ENCODE data around the gene SLC49A3. TPM values are rescaled to one million over a fixed set of nuclear protein-coding genes. Genes with fewer than 3 reads are reported as not detected.

The SLC49A3 gene
- total RNA-seq, 1 donor from 2014 or later: 19.9 TPM

DNA sequence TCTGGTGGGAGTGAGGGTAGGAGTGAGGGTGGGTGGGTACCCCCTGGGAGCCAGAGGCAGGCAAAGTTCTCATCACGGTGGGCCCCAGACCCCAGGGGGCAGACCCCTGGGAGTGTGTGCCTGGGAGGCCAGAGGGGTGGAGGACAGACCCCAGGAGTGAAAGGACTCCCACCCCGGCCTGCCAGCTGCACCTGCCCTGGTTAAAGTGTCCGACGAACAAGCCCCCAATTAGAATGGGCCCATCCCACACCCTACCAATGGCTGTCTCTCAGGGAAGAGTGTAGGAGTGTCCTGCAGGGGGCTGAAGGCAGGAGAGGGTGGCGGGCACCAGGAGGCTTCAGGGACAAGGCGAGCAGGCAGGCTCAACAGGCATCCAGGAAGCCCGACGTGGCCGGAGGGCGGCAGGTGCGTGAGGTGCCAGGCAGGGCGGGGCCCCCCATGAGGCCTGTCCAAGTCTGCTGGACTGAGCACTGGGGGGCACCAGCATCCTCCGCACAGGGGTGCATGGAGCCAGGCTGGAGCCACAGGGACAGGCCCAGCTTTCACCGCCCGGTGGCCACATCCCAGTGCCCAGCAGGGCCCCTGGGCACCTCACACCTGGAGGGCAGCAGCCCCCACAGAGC is 54.9 kb downstream of the SLC49A3 start:
- TF ChIP-seq CTCF (IDR thresholded peaks at IDR 0.05; ENCODE audit: unreplicated experiment): no peak
- Mint-ChIP-seq H3K4me3 (ENCODE audit: unreplicated experiment) (no peak overlapping the region), H3K27ac (ENCODE audit: unreplicated experiment) (no peak overlapping the region), H3K36me3 (ENCODE audit: low read depth, unreplicated experiment) (peaks cover 19% of the 10 kb centered on the region), H3K4me1 (ENCODE audit: unreplicated experiment) (no peaks in the 10 kb centered on the region), H3K27me3 (ENCODE audit: unreplicated experiment) (peaks cover 29% of the 10 kb centered on the region), H3K9me3 (ENCODE audit: unreplicated experiment) (peaks cover 6% of the 10 kb centered on the region)
- no peak for DNase-seq (ENCODE audit: low spot score)

GRCh38 chr4:633406-633805 is 55.5 kb downstream of the SLC49A3 start:
- Mint-ChIP-seq H3K9me3 (ENCODE audit: unreplicated experiment) (peaks cover 6% of the 10 kb centered on the region), H3K4me1 (ENCODE audit: unreplicated experiment) (no peaks in the 10 kb centered on the region), H3K4me3 (ENCODE audit: unreplicated experiment) (no peak overlapping the region), H3K27ac (ENCODE audit: unreplicated experiment) (no peak overlapping the region), H3K27me3 (ENCODE audit: unreplicated experiment) (peaks cover 29% of the 10 kb centered on the region), H3K36me3 (ENCODE audit: low read depth, unreplicated experiment) (peaks cover 19% of the 10 kb centered on the region)
- no peak for TF ChIP-seq CTCF (IDR thresholded peaks at IDR 0.05; ENCODE audit: unreplicated experiment)
- DNase-seq (ENCODE audit: low spot score): no peak

DNA sequence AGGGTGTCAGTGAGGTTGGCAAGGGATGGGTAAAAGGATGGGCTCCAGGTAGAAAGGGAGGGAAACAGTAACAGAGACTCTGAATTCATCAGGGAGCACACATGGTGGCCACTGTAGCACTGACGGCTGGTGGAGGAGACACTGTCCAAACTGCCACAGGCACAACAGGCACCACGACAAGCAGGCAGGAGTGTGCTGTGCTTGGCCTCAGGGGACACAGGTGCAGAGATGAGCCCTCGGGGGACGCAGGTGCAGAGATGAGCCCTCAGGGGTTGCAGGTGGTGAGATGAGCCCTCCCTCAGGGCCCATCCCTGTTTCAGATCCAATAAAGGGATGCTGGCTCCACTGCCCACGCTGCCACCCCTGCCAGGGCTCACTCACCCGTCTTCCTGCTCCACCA is 56.0 kb downstream of the SLC49A3 start:
- DNase-seq (ENCODE audit: low spot score): no peak
- TF ChIP-seq CTCF (IDR thresholded peaks at IDR 0.05; ENCODE audit: unreplicated experiment): no peak

GRCh38 chr4:632196-632790 is 56.7 kb downstream of the SLC49A3 start:
- no peak for TF ChIP-seq CTCF (IDR thresholded peaks at IDR 0.05; ENCODE audit: unreplicated experiment)
- DNase-seq (ENCODE audit: low spot score): no peak
- Mint-ChIP-seq H3K36me3 (ENCODE audit: low read depth, unreplicated experiment) (peaks cover 19% of the 10 kb centered on the region), H3K4me1 (ENCODE audit: unreplicated experiment) (no peaks in the 10 kb centered on the region), H3K9me3 (ENCODE audit: unreplicated experiment) (peaks cover 6% of the 10 kb centered on the region), H3K27ac (ENCODE audit: unreplicated experiment) (no peak overlapping the region), H3K4me3 (ENCODE audit: unreplicated experiment) (peak overlapping the region; percentile 73), H3K27me3 (ENCODE audit: unreplicated experiment) (peaks cover 29% of the 10 kb centered on the region)

More for the DNA sequence above, 56.0 kb downstream of the SLC49A3 start:
- H3K4me1 Mint-ChIP-seq (ENCODE audit: unreplicated experiment): no peaks in the 10 kb centered on the region
- H3K36me3 Mint-ChIP-seq (ENCODE audit: low read depth, unreplicated experiment): peaks cover 19% of the 10 kb centered on the region
- peaks cover 29% of the 10 kb centered on the region for H3K27me3 Mint-ChIP-seq (ENCODE audit: unreplicated experiment)
- peak overlapping the region; percentile 73 for H3K4me3 Mint-ChIP-seq (ENCODE audit: unreplicated experiment)
- peaks cover 6% of the 10 kb centered on the region for H3K9me3 Mint-ChIP-seq (ENCODE audit: unreplicated experiment)
- H3K27ac Mint-ChIP-seq (ENCODE audit: unreplicated experiment): no peak overlapping the region

Other genes with a start within 250 kb of the SLC49A3 start
- 32.5 TPM for gene ZNF721, start 190.0 kb downstream of the SLC49A3 start, total RNA-seq (ENCODE audit: unreplicated experiment)
- gene PIGG, start 189.9 kb downstream of the SLC49A3 start, total RNA-seq (ENCODE audit: unreplicated experiment): 74.0 TPM
- gene TMEM271, start 112.9 kb downstream of the SLC49A3 start, total RNA-seq (ENCODE audit: unreplicated experiment): not detected
- gene PDE6B, start 63.6 kb downstream of the SLC49A3 start, total RNA-seq (ENCODE audit: unreplicated experiment): 5.1 TPM
- gene ATP5ME, start 14.9 kb downstream of the SLC49A3 start, total RNA-seq (ENCODE audit: unreplicated experiment): 289 TPM
- 23.2 TPM for gene MYL5, start 14.6 kb downstream of the SLC49A3 start, total RNA-seq (ENCODE audit: unreplicated experiment)
- 84.5 TPM for gene PCGF3, start 16.7 kb upstream of the SLC49A3 start, total RNA-seq (ENCODE audit: unreplicated experiment)
- 0.46 TPM for gene CPLX1, start 137.0 kb upstream of the SLC49A3 start, total RNA-seq (ENCODE audit: unreplicated experiment)
- 112 TPM for gene GAK, start 243.2 kb upstream of the SLC49A3 start, total RNA-seq (ENCODE audit: unreplicated experiment)
- 31.4 TPM for gene TMEM175, start 243.3 kb upstream of the SLC49A3 start, total RNA-seq (ENCODE audit: unreplicated experiment)